ENCODE results near the gene MPHOSPH10. TPM values are rescaled to one million over a fixed set of nuclear protein-coding genes. Genes with fewer than 3 reads are reported as not detected.
"Not testable (repeated sequence)": the region's sequence is repeated elsewhere in the genome, so short reads cannot be mapped to it uniquely, and the experiment has no call there.

MPHOSPH10 gene, protein sequence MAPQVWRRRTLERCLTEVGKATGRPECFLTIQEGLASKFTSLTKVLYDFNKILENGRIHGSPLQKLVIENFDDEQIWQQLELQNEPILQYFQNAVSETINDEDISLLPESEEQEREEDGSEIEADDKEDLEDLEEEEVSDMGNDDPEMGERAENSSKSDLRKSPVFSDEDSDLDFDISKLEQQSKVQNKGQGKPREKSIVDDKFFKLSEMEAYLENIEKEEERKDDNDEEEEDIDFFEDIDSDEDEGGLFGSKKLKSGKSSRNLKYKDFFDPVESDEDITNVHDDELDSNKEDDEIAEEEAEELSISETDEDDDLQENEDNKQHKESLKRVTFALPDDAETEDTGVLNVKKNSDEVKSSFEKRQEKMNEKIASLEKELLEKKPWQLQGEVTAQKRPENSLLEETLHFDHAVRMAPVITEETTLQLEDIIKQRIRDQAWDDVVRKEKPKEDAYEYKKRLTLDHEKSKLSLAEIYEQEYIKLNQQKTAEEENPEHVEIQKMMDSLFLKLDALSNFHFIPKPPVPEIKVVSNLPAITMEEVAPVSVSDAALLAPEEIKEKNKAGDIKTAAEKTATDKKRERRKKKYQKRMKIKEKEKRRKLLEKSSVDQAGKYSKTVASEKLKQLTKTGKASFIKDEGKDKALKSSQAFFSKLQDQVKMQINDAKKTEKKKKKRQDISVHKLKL
- 10 to 100 TPM; 11.6 to 17.6 (median 14.4) TPM for total RNA-seq
- 10 to 100 TPM; 14.5 to 22.5 TPM for polyA plus RNA-seq

DNA sequence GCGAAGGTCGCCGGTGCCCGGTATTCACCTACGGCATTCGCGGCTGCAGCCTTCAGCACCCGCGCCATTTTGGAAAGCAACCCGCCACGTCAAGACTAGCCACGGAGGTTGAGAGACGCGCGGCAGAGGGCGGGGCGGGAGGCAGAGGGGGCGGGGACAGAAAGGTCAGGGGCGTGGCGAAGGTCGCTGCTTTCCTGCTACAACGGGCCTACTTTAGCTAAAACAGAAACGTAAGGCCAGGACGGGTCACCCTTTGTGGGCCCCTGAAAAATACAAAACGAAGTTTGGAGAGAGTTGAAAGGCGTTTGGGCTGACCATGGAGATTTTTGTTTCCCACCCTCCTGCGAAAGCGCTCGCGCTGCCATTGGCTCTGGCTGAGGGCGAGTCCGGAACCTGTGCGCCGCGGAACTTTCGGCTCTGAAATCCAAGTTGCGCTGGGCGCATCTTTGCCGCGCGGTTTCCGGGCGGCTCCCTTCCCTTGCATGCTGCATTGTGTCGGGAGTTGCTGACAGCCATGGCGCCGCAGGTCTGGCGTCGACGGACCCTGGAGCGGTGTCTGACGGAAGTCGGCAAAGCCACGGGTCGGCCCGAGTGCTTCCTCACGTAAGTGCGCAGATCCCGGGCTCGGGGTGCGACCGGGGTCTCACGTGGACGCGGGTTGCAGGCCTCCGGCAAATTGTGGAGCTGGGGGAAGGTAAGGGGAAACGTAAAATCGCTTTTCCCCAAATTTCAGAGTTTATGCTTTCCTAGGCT lies at the start of gene MPHOSPH10, which contains the start of gene MCEE:
Gene MPHOSPH10 (plus strand): TSS at position 483 of the 753 bp plus-strand sequence. CDS start 32 bp downstream, at position 515.
Gene MCEE (minus strand): TSS at position 78 of the 753 bp plus-strand sequence. CDS start 10 bp downstream, at position 68.
- Histone ChIP-seq H3K36me3 (peaks cover 0 to 11% (median 0%) of the 10 kb centered on the region in 3 donors), H3K27me3 (no peaks in the 10 kb centered on the region), H3K9me3 (no peaks in the 10 kb centered on the region), H3K4me3 (peak within 1 kb of the TSS; percentile 58 to 92 (median 82)), H3K4me1 (peaks cover 8 to 32% (median 11%) of the 10 kb centered on the region in 3 donors), H3K27ac (peak within 1 kb of the TSS; percentile 97 to 98 (median 98))
- no peak for FAIRE-seq
- ATAC-seq, result peak; percentile 92 to 98 (median 94)
- TF ChIP-seq, protein P1, sequence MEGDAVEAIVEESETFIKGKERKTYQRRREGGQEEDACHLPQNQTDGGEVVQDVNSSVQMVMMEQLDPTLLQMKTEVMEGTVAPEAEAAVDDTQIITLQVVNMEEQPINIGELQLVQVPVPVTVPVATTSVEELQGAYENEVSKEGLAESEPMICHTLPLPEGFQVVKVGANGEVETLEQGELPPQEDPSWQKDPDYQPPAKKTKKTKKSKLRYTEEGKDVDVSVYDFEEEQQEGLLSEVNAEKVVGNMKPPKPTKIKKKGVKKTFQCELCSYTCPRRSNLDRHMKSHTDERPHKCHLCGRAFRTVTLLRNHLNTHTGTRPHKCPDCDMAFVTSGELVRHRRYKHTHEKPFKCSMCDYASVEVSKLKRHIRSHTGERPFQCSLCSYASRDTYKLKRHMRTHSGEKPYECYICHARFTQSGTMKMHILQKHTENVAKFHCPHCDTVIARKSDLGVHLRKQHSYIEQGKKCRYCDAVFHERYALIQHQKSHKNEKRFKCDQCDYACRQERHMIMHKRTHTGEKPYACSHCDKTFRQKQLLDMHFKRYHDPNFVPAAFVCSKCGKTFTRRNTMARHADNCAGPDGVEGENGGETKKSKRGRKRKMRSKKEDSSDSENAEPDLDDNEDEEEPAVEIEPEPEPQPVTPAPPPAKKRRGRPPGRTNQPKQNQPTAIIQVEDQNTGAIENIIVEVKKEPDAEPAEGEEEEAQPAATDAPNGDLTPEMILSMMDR (IDR thresholded peaks at IDR 0.05), result no peak
- intact Hi-C loops (cut with DNase I), result no loop called here
- 0% methylated on average over 67 of the region's 67 CpGs for WGBS, 2 donors
- peak; percentile 88 to 95 (median 92) for DNase-seq

DNA sequence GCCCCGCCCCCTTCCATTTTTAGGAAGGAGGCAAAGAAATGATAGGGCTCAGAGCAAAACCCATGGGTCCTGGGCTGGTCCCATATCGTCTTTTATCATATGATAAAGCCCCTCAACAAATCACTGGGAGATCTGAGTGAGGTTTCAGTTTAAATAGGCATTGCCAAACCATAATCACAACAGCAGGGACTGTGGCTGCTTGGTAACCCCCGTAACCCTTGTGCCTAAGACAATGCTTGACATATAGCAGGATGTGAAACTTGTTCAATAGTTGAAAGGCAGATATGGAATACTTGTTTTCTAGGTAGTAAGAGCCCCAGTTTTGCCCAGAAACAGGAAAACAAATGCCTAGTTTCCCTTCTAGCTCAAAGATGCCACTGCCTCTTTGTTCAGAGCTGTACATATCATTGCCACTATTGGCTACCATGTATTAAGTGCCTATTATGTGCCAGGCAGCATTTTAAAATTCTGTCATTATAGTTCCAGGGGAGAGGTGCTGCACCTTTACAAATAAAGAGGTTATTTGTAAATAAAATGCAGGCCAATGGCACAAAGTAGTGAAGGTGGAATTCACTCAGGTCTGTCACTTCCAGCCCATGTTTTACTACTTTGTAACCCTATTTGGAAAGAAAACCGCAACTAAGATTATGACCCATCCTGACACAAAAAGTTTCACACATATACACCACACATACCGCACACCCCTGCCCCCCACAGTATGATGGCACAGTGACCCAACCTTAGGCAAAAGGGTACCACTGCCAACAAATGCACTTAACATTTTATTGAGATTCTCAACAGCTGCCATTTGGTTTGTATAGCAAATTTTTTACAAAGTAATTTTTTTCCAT lies 47.8 kb upstream of the MPHOSPH10 start:
- Histone ChIP-seq H3K36me3 (peaks cover 0 to 5% (median 0%) of the 10 kb centered on the region in 3 donors), H3K4me1 (no peaks in the 10 kb centered on the region), H3K27me3 (no peaks in the 10 kb centered on the region), H3K27ac (no peak overlapping the region), H3K9me3 (no peaks in the 10 kb centered on the region), H3K4me3 (no peak overlapping the region)
- ATAC-seq (no peak), DNase-seq (no peak), FAIRE-seq (no peak)
- WGBS, 2 donors, result 70 to 78% methylated on average over 5 of the region's 5 CpGs
- TF ChIP-seq, protein P1 (IDR thresholded peaks at IDR 0.05), result no peak
- intact Hi-C loops (cut with DNase I), result no loop called here

DNA sequence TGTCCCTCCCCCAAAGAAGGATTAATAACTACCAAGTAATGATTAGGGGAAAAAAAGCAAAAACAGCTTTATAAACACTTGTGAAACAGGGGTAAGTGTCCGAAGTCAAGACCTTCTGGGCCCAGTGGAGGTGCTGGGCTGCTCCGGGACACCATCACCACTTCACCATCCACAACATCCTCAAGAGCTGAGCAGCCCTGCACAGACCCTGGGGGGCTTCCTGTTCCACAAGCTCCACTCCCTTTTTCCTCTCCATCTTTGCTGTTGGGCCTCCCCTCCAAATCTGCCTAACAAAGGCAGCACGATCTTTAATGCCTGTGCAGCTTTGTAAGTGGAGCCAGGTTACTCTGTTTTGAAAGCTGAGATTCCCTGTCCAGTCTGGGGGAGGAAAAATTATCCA lies 47.1 kb upstream of the MPHOSPH10 start:
- H3K4me1 ChIP-seq; H3K9me3 ChIP-seq; DNase-seq; FAIRE-seq; H3K36me3 ChIP-seq; intact Hi-C loops (cut with DNase I); H3K27me3 ChIP-seq; H3K4me3 ChIP-seq; H3K27ac ChIP-seq; ATAC-seq: not testable (repeated sequence)
- WGBS, 2 donors, result no CpG with 5 or more reads among the region's 3 CpGs

DNA sequence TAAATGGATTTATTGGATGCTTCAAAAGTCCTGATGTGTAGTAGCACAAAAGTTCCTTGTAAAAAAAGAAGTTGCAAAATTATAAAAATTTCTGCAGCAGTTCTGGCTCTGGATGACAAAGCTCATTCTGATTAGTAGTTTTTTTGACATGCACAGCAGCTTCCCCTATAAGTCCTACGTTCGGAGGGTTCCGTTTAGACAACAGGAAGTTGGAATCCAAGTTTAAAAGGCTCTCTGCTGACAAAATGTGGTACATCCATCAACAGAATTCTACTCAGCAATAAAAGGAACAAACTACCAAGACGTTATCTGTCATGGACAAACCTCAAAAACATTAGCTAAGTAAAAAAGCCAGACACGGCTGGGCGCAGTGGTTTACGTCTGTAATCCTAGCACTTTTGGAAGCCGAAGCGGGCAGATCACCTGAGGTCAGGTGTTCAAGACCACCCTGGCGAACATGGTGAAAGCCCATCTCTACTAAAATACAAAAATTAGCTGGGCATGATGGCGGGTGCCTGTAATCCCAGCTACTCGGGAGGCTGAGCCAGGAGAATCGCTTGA lies 46.6 kb upstream of the MPHOSPH10 start:
- FAIRE-seq; H3K9me3 ChIP-seq; H3K36me3 ChIP-seq; DNase-seq; intact Hi-C loops (cut with DNase I); H3K4me1 ChIP-seq; H3K27me3 ChIP-seq; H3K27ac ChIP-seq; H3K4me3 ChIP-seq: not testable (repeated sequence)
- 73 to 81% methylated on average over 10 of the region's 13 CpGs for WGBS, 2 donors
- ATAC-seq, result peak in 2 of 4 donors; percentile 32 to 60

DNA sequence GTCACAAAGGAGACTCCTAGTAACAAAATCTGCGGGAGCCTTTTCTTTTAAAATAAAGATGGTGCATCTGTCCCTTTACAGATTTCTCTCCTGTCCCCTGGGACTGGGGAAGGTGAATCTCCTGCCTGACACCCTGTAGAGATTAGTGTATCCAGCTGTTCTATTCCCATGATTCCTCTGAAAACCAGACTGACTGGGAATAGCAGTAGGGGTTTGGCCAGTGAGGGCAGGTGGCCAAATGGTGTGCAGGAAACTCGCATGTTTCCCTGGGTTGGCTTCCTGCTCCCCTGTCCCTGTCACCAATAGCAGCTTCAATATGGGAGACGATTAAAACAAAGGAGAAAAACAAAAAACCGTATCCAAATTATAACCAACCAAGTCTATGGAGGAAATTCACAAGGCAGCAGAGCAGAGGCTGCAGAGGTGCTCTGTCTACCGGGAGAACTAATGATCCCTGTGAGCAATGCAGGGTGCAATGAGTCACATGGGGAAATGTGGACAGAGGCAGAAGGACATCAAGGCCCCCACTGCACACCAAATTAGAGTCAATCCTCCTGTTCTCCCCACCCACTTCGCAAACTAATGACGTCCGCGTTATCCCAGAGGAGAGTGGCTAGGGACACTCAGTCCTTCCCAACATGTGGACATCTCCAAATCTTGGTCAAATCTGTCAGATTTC lies 45.0 kb upstream of the MPHOSPH10 start:
- intact Hi-C loops (cut with DNase I); H3K27ac ChIP-seq; H3K4me1 ChIP-seq; H3K36me3 ChIP-seq; H3K4me3 ChIP-seq; H3K27me3 ChIP-seq; FAIRE-seq; H3K9me3 ChIP-seq: not testable (repeated sequence)
- 44 to 53% methylated on average over 9 of the region's 9 CpGs for WGBS, 2 donors
- peak in 3 of 6 donors; percentile 23 to 64 (median 31) for DNase-seq
- peak; percentile 60 to 78 (median 76) for ATAC-seq

DNA sequence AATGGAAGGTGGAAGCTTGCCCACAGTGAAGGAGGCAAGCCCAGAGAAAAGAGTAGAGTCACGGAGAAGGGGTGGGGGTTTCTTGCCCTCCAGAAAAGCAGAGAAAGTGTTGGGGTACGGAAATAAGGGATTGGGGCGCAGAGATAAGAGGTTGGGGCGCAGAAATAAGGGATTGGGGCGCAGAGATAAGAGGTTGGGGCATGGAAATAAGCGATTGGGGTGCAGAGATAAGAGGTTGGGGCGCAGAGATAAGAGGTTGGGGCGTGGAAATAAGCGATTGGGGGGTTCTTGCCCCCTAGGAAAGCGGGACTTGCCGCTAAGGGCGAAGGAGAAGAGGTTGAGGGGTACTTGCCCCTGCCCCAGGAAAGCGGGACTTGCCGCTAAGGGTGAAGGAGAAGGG lies 41.0 kb upstream of the MPHOSPH10 start:
- intact Hi-C loops (cut with DNase I); H3K27ac ChIP-seq; H3K4me3 ChIP-seq; H3K27me3 ChIP-seq; ATAC-seq; FAIRE-seq; H3K4me1 ChIP-seq; H3K9me3 ChIP-seq; DNase-seq; H3K36me3 ChIP-seq: not testable (repeated sequence)
- 72 to 73% methylated on average over 14 of the region's 14 CpGs for WGBS, 2 donors

DNA sequence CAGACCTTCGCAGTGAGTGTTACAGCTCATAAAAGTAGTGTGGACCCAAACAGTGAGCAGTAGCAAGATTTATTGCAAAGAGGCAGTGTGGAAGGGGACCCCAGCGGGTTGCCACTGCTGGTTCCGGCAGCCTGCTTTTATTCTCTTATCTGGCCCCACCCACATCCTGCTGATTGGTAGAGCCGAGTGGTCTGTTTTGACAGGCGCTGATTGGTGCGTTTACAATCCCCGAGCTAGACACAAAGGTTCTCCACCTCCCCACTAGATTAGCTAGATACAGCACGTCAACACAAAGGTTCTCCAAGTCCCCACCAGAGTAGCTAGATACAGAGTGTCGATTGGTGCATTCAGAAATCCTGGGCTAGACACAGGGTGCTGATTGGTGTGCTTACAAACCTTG lies 38.6 kb upstream of the MPHOSPH10 start:
- DNase-seq; H3K27ac ChIP-seq; H3K27me3 ChIP-seq; intact Hi-C loops (cut with DNase I); H3K4me1 ChIP-seq; H3K4me3 ChIP-seq; H3K9me3 ChIP-seq; H3K36me3 ChIP-seq; ATAC-seq; FAIRE-seq: not testable (repeated sequence)
- 80 to 82% methylated on average over 9 of the region's 9 CpGs for WGBS, 2 donors

DNA sequence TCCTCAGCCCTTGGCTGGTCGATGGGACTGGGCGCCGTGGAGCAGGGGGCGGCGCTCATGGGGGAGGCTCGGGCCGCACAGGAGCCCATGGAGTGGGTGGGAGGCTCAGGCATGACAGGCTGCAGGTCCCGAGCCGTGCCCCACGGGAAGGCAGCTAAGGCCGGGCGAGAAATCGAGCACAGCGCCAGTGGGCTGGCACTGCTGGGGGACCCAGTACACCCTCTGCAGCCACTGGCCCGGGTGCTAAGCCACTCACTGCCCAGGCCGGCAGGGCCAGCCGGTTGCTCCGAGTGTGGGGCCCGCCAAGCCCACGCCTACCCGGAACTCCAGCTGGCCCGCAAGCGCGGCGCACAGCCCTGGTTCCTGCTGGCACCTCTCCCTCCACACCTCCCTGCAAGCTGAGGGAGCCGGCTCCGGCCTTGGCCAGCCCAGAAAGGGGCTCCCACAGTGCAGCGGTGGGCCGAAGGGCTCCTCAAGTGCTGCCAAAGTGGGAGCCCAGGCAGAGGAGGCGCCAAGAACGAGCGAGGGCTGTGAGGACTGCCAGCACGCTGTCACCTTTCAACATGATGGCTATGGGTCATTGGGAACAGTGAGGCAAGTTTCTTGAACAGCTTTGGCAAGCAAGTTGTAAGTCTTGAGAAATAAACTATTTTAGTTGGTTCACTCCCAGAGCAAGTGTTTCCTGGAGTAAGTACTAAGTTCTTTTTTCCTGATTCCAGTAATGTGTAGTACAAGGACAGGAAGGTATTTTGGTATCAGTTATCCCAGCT lies 37.8 kb upstream of the MPHOSPH10 start:
- H3K36me3 ChIP-seq; H3K9me3 ChIP-seq; H3K27me3 ChIP-seq; DNase-seq; intact Hi-C loops (cut with DNase I); H3K4me3 ChIP-seq; H3K4me1 ChIP-seq; FAIRE-seq; H3K27ac ChIP-seq: not testable (repeated sequence)
- 90 to 94% methylated on average over 33 of the region's 33 CpGs for WGBS, 2 donors
- ATAC-seq, result peak in 1 of 4 donors; percentile 27
